Heart left ventricle (tissue), 16 donors: Measurements from ENCODE around the gene QSOX1. TPM values are rescaled to one million over a fixed set of nuclear protein-coding genes. Genes with fewer than 3 reads are reported as not detected.
"Not testable (repeated sequence)": the region's sequence is repeated elsewhere in the genome, so short reads cannot be mapped to it uniquely, and the experiment has no call there.

Source experiments
- ATAC-seq, 4 donors: fragments of 200-7000 bp; cut with Tn5 transposase; one replicate each; pipeline ENCODE4 v1.9.1; 2020 to 2022; ENCODE audit warnings: moderate library complexity in 4 of 4, mild to moderate bottlenecking in 3 of 4, moderate number of reproducible peaks in 1 of 4
- DNase-seq, 5 donors: peaks; one replicate each; pipeline ENCODE4 v3.0.0-alpha.2; 2020
- H3K27ac ChIP-seq, 12 donors: fragments of 200-600 bp; sonication (generic) in 4 of 12; one replicate each; pipeline versions ENCODE4 v1.5.0 to v1.8.0; 2016 to 2022; ENCODE audit warnings: mild to moderate bottlenecking in 2 of 12
- H3K27me3 ChIP-seq, 9 donors: fragments of 200-600 bp; sonication (generic) in 2 of 9; one replicate each; pipeline versions ENCODE4 v1.5.1 to v1.8.0; 2016 to 2022; ENCODE audit warnings: mild to moderate bottlenecking in 3 of 9
- H3K36me3 ChIP-seq, 9 donors: fragments of 200-600 bp; sonication (generic) in 2 of 9; one replicate each; pipeline versions ENCODE4 v1.5.0 to v1.8.0; 2018 to 2022; ENCODE audit warnings: mild to moderate bottlenecking in 2 of 9
- H3K4me1 ChIP-seq, 12 donors: fragments of 200-600 bp; sonication (generic) in 4 of 12; one replicate each; pipeline versions ENCODE4 v1.5.0 to v1.8.0; 2016 to 2022; ENCODE audit warnings: mild to moderate bottlenecking in 3 of 12
- H3K4me3 ChIP-seq, 12 donors: fragments of 200-600 bp; sonication (generic) in 4 of 12; one replicate each; pipeline versions ENCODE4 v1.5.0 to v1.8.0; 2017 to 2022; ENCODE audit warnings: mild to moderate bottlenecking in 9 of 12, moderate library complexity in 4 of 12
- H3K9me3 ChIP-seq, 12 donors: fragments of 200-600 bp; sonication (generic) in 4 of 12; one replicate each; pipeline versions ENCODE4 v1.5.0 to v1.8.0; 2016 to 2022; ENCODE audit warnings: mild to moderate bottlenecking in 1 of 12
- CTCF ChIP-seq, 12 donors: fragments of 200-600 bp; sonication (generic) in 4 of 12; IDR thresholded peaks; one replicate each; pipeline versions ENCODE4 v1.5.0 to v1.8.0; 2018 to 2022; ENCODE audit warnings: antibody characterized with exemption in 12 of 12, mild to moderate bottlenecking in 5 of 12
- POLR2A ChIP-seq, 2 donors: fragments of 450-650 bp; IDR thresholded peaks; one replicate each; pipeline ENCODE4 v1.6.1; 2017; ENCODE audit warnings: antibody characterized with exemption in 2 of 2, mild to moderate bottlenecking in 2 of 2, moderate library complexity in 2 of 2
- WGBS, 4 donors: extraction: QIAGEN DNeasy Blood & Tissue Kit in 2 of 4; methylation state at CpG; one replicate each; pipeline versions ENCODE4 v1.1.5 to v1.1.7; 2013 to 2018; 5-methylcytosine and 5-hydroxymethylcytosine counted together
- intact Hi-C, 10 donors: fragments of 100-400 bp; cut with DNase I; formaldehyde crosslinking; loops; one replicate each; pipeline versions ENCODE4 v1.11.1 to v1.14.2; 2022
- polyA plus RNA-seq, 2 donors: library from polyadenylated mRNA; stranded (reverse); fragments of 200-250 nt; gene quantifications; one replicate each; pipeline ENCODE4 v1.2.3, GENCODE V29; 2013
- total RNA-seq, 9 donors: library from RNA; depleted of rRNA in 2 of 9; stranded (reverse); fragments of >200 nt in 2 of 9; fragmentation: NEBNext Ultra II Directional in 3 of 9; extraction: Animal tissue kit (Norgen Biotek cat#: 25700) in 3 of 9; gene quantifications; one replicate each; pipeline versions ENCODE4 v1.1.0 to v1.2.4, GENCODE V29; 2016 to 2023
- donor health status: ischemic (EF 13 %, LVEDD 7.1; RV severe dilation, severe dysfunction).
- donor health status: healthy with polysubstance abuse.
- donor health status: DM: no; HTN: yes; CAD: no.
- donor health status: DM: no; HTN: no; CAD: no.
- donor health status: ischemic (EF 25% LVEDD 6.9; RV normal size, moderate dysfunction).
- donor health status: ischemic (EF 25% LVEDD 5.7; RV mildly dilated, moderate dysfunction).
- donor health status: healthy.
- donor health status: DM: yes; HTN: yes; CAD: no.
- donor health status: ischemic (EF 35%, LVEDD 5.7; RV mildly dilated, moderate dysfunction).
- donor health status: nonischemic (EF 11% LVEDD 7.7; RV severe dilation, severe dysfunction).
- donor health status: DM: yes; HTN: yes; CAD: no.
- donor health status: PGD.
- donor health status: ischemic (EF 29% LVEDD 5.4; RV normal size, mild dysfunction).
- donor health status: nonischemic (EF 23%, LVEDD 6.1; RV moderate dilation, normal function).

Gene QSOX1
- total and polyA plus RNA-seq, 11 donors = 62.3 to 250 (median 122) TPM

- ATAC-seq = peak in 1 of 4 donors; percentile 6
- H3K36me3 ChIP-seq = peaks cover 0 to 47% (median 20%) of the 10 kb centered on the region in 9 donors
- no peak for TF ChIP-seq CTCF (IDR thresholded peaks at IDR 0.05)
- no peak for TF ChIP-seq POLR2A (IDR thresholded peaks at IDR 0.05)
Measured at GRCh38 chr1:180198611-180199010, 43.9 kb downstream of the QSOX1 start.

GRCh38 chr1:180199018-180199417 is 44.3 kb downstream of the QSOX1 start:
- ATAC-seq (no peak), DNase-seq (peak in 1 of 5 donors; percentile 4)
- Histone ChIP-seq H3K4me3 (no peak overlapping the region), H3K9me3 (no peaks in the 10 kb centered on the region), H3K27me3 (no peaks in the 10 kb centered on the region), H3K27ac (no peak overlapping the region), H3K36me3 (peaks cover 0 to 46% (median 20%) of the 10 kb centered on the region in 9 donors), H3K4me1 (no peaks in the 10 kb centered on the region)
- 92 to 96% (median 92%) methylated on average over 12 of the region's 12 CpGs for WGBS, 4 donors
- intact Hi-C loops = no loop called here
- TF ChIP-seq CTCF (IDR thresholded peaks at IDR 0.05) (no peak), POLR2A (IDR thresholded peaks at IDR 0.05) (no peak)

More at GRCh38 chr1:180198611-180199010, 43.9 kb downstream of the QSOX1 start:
- H3K9me3 ChIP-seq = no peaks in the 10 kb centered on the region
- intact Hi-C loops = no loop called here
- WGBS, 4 donors = 87 to 100% (median 96%) methylated on average over 3 to 5 of the region's 5 CpGs
- H3K4me3 ChIP-seq = no peak overlapping the region
- no peak overlapping the region for H3K27ac ChIP-seq
- H3K4me1 ChIP-seq = no peaks in the 10 kb centered on the region
- DNase-seq = peak in 1 of 5 donors; percentile 41
- no peaks in the 10 kb centered on the region for H3K27me3 ChIP-seq

DNA sequence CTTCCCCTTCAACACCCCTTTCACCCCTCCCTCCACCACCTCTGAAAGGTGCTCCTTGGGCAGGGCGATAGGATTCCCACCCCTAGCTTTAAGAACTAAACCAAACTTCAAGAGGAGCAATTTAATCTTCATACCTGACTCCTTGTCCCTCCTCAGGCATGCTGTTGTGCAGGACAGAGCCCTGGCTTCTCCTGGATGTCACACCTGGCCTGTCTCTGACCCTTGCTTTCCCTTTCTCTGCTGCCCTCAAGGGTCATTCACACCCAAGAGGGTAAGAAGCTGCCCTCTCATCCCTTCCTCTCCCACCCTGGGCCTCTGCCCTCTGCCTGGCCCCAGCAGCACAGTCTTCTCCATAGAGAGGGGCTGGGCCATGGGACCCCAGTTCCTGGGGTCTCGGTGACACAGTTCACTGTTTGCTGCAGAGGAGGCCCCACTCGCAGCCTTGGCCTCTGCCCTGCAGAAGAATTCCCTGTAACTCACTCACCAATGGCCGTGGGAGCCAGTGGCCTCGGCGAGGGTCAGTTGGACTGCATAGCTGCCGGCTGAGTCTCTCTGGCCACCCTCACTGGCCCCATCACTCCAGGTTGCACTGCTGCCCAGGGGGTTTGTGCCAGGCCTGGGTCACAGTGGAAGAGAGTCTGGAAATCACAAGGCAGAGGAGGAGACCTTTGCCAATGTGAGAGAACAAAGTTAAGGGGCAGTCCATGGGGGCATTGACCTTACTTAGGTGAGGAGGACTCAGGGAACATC is 47.0 kb downstream of the QSOX1 start:
- Histone ChIP-seq H3K36me3 (peaks cover 0 to 25% (median 5%) of the 10 kb centered on the region in 9 donors), H3K27ac (no peak overlapping the region), H3K27me3 (no peaks in the 10 kb centered on the region), H3K4me1 (no peaks in the 10 kb centered on the region), H3K9me3 (no peaks in the 10 kb centered on the region), H3K4me3 (no peak overlapping the region)
- intact Hi-C loops = no loop called here
- DNase-seq (peak in 1 of 5 donors; percentile 47), ATAC-seq (peak in 1 of 4 donors; percentile 9)
- TF ChIP-seq CTCF (IDR thresholded peaks at IDR 0.05) = no peak
- no peak for TF ChIP-seq POLR2A (IDR thresholded peaks at IDR 0.05)
- WGBS, 4 donors = 88 to 95% (median 92%) methylated on average over 7 of the region's 7 CpGs

DNA sequence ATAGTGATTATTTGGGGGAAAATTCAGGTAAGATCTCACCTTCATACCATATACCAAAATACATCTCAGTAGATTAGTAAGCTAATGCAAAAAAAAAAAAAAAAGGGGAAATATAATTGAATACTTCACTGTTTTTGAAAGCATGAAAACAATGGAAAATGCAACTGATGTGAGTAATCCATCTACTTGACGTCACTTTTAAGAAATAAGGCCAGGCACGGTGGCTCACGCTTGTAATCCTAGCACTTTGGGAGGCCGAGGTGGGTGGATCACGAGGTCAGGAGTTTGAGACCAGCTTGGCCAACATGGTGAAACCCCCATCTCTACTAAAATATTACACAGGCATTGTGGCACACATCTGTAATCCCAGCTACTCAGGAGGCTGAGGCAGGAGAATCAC is 47.9 kb downstream of the QSOX1 start:
- H3K4me3 ChIP-seq, intact Hi-C loops, H3K27me3 ChIP-seq, H3K27ac ChIP-seq, ATAC-seq, H3K9me3 ChIP-seq, H3K4me1 ChIP-seq: not testable (repeated sequence)
- peak in 1 of 5 donors; percentile 18 for DNase-seq
- 82 to 90% (median 85%) methylated on average over 5 of the region's 5 CpGs for WGBS, 4 donors
- peaks cover 0 to 15% (median 2%) of the 10 kb centered on the region in 9 donors for H3K36me3 ChIP-seq
